Upper lobe of left lung (tissue), 4 donors: ENCODE data around the gene TBCD.

Source experiments
- CTCF ChIP-seq, 6 experiments: fragments of 450-650 bp in 4 of 6; fragments of 200-600 bp in 2 of 6; sonication (generic) in 2 of 6; IDR thresholded peaks; one replicate each; pipeline ENCODE4 v1.5.1; 2016 to 2019; ENCODE audit warnings: antibody characterized with exemption in 6 of 6
- EP300 ChIP-seq, 4 donors: sonication (generic); formaldehyde crosslinking; IDR thresholded peaks; one replicate each; pipeline ENCODE4 v1.5.1; 2017; ENCODE audit warnings: antibody characterized with exemption in 4 of 4, control low read depth in 2 of 4
- POLR2A ChIP-seq, 4 donors: fragments of 450-650 bp; IDR thresholded peaks; one replicate each; pipeline ENCODE4 v1.5.1; 2016 to 2017; ENCODE audit warnings: antibody characterized with exemption in 4 of 4, mild to moderate bottlenecking in 2 of 4
- POLR2AphosphoS5 ChIP-seq, 2 donors: sonication (generic); formaldehyde crosslinking; IDR thresholded peaks; one replicate each; pipeline ENCODE4 v1.5.1; 2017; ENCODE audit warnings: antibody characterized with exemption in 2 of 2

GRCh38 chr17:82803606-82804005 is 51.7 kb downstream of the TBCD start:
- TF ChIP-seq POLR2AphosphoS5 (IDR thresholded peaks at IDR 0.05) (no peak), CTCF (IDR thresholded peaks at IDR 0.05) (no peak), POLR2A (IDR thresholded peaks at IDR 0.05) (no peak), EP300 (IDR thresholded peaks at IDR 0.05) (no peak)
